ENCODE results near the gene GAL3ST3.
A peak's percentile ranks its signal among the peaks of the same experiment; 100 is the strongest.
"Not testable (repeated sequence)": the region's sequence is repeated elsewhere in the genome, so short reads cannot be mapped to it uniquely, and the experiment has no call there.

GAL3ST3 gene
- 0 reads per million in 2 donors for total RNA-seq

- no peak for DNase-seq
Measured at GRCh38 chr11:66048547-66049323, at the start of gene GAL3ST3. Gene GAL3ST3, minus strand, starts transcription at chr11:66049161. Its CDS starts 3,746 bp downstream, at chr11:66045415.

- not testable (repeated sequence) for DNase-seq
Measured at GRCh38 chr11:66092125-66092524, 43.2 kb upstream of the GAL3ST3 start.

- no peak for DNase-seq
Measured at GRCh38 chr11:66090288-66090687, 41.3 kb upstream of the GAL3ST3 start.

GRCh38 chr11:66089067-66089466 is 40.1 kb upstream of the GAL3ST3 start:
- no peak for DNase-seq

GRCh38 chr11:66087148-66087908 is 38.4 kb upstream of the GAL3ST3 start:
- DNase-seq: no peak

GRCh38 chr11:66084821-66085475 is 36.0 kb upstream of the GAL3ST3 start:
- DNase-seq: no peak

- DNase-seq: no peak
Measured at GRCh38 chr11:66083767-66084166, 34.8 kb upstream of the GAL3ST3 start.

- DNase-seq: no peak
Measured at GRCh38 chr11:66082946-66083698, 34.2 kb upstream of the GAL3ST3 start.

GRCh38 chr11:66081505-66081904 is 32.5 kb upstream of the GAL3ST3 start:
- DNase-seq: peak; percentile 64

GRCh38 chr11:66080055-66080817 is 31.3 kb upstream of the GAL3ST3 start:
- peak; percentile 63 for DNase-seq

GRCh38 chr11:66078949-66079348 is 30.0 kb upstream of the GAL3ST3 start:
- not testable (repeated sequence) for DNase-seq

GRCh38 chr11:66077927-66078326 is 29.0 kb upstream of the GAL3ST3 start:
- DNase-seq: no peak

- no peak for DNase-seq
Measured at GRCh38 chr11:66076561-66076960, 27.6 kb upstream of the GAL3ST3 start.

GRCh38 chr11:66075273-66075672 is 26.3 kb upstream of the GAL3ST3 start:
- DNase-seq: no peak

GRCh38 chr11:66073669-66074068 is 24.7 kb upstream of the GAL3ST3 start:
- no peak for DNase-seq

GRCh38 chr11:66072518-66072917 is 23.6 kb upstream of the GAL3ST3 start:
- no peak for DNase-seq

- no peak for DNase-seq
Measured at GRCh38 chr11:66072081-66072480, 23.1 kb upstream of the GAL3ST3 start.

GRCh38 chr11:66071381-66071801 is 22.4 kb upstream of the GAL3ST3 start:
- DNase-seq: no peak

GRCh38 chr11:66070604-66071380 is 21.8 kb upstream of the GAL3ST3 start:
- DNase-seq: no peak

- peak; percentile 68 for DNase-seq
Measured at GRCh38 chr11:66069715-66070603, 21.0 kb upstream of the GAL3ST3 start, which contains the start of gene PACS1. Gene PACS1, plus strand, starts transcription at chr11:66070272. Its CDS starts 215 bp downstream, at chr11:66070487.
